Hematopoietic multipotent progenitor cell treated with erythropoietin and hydrocortisone succinate and interleukin-3 and kit ligand, for 6 days (in vitro differentiated cells): ENCODE results near the gene MATN3.
A peak's percentile ranks its signal among the peaks of the same experiment; 100 is the strongest.

Experiments used
- DNase-seq: peaks from one replicate; pipeline ENCODE4 v3.0.0-alpha.2; 2015

MATN3 gene

GRCh38 chr2:20035955-20036666, 23.6 kb upstream of the MATN3 start:
- DNase-seq = peak; percentile 56

- DNase-seq = no peak
Observed at GRCh38 chr2:20034821-20035220, 22.4 kb upstream of the MATN3 start.

GRCh38 chr2:20034218-20034617, 21.8 kb upstream of the MATN3 start:
- no peak for DNase-seq

GRCh38 chr2:20033322-20033721, 20.9 kb upstream of the MATN3 start:
- DNase-seq = no peak

- DNase-seq = no peak
Observed at GRCh38 chr2:20030224-20030623, 17.8 kb upstream of the MATN3 start.

- peak; percentile 27 for DNase-seq
Observed at GRCh38 chr2:20027705-20028434, 15.4 kb upstream of the MATN3 start.

- DNase-seq = no peak
Observed at GRCh38 chr2:20027260-20027677, 14.8 kb upstream of the MATN3 start.

GRCh38 chr2:20025065-20025786, 12.8 kb upstream of the MATN3 start:
- peak; percentile 28 for DNase-seq

- DNase-seq = no peak
Observed at GRCh38 chr2:20023688-20024087, 11.2 kb upstream of the MATN3 start.

GRCh38 chr2:20021405-20022009, 9.0 kb upstream of the MATN3 start:
- no peak for DNase-seq

GRCh38 chr2:20019747-20020146, 7.3 kb upstream of the MATN3 start:
- no peak for DNase-seq

GRCh38 chr2:20018601-20019152, 6.2 kb upstream of the MATN3 start:
- no peak for DNase-seq

GRCh38 chr2:20016346-20016745, 3.9 kb upstream of the MATN3 start:
- DNase-seq = no peak

- DNase-seq = peak; percentile 77
Observed at GRCh38 chr2:20015482-20016083, 3.1 kb upstream of the MATN3 start.

- DNase-seq = no peak
Observed at GRCh38 chr2:20013126-20013849, 820 bp upstream of the MATN3 start.

- no peak for DNase-seq
Observed at GRCh38 chr2:20012032-20012281, 511 bp downstream of the MATN3 start.

GRCh38 chr2:20011276-20012031, 1.0 kb downstream of the MATN3 start:
- no peak for DNase-seq

GRCh38 chr2:20008703-20009102, 3.8 kb downstream of the MATN3 start:
- DNase-seq = no peak

GRCh38 chr2:20005891-20006470, 6.5 kb downstream of the MATN3 start:
- no peak for DNase-seq

GRCh38 chr2:20005067-20005627, 7.3 kb downstream of the MATN3 start:
- DNase-seq = no peak

- no peak for DNase-seq
Observed at GRCh38 chr2:20001361-20001863, 11.1 kb downstream of the MATN3 start.
